ENCODE results near the gene NELL1.
A peak's percentile ranks its signal among the peaks of the same experiment; 100 is the strongest.

NELL1 gene

GRCh38 chr11:20668844-20669819 lies at the start of gene NELL1:
NELL1 (plus strand) TSS chr11:20669586.
- DNase-seq, result no peak

GRCh38 chr11:20620988-20621387 lies 48.4 kb upstream of the NELL1 start:
- DNase-seq, result no peak

- no peak for DNase-seq
Observed at GRCh38 chr11:20621679-20622078, 47.7 kb upstream of the NELL1 start.

GRCh38 chr11:20623252-20623651 lies 46.1 kb upstream of the NELL1 start:
- no peak for DNase-seq

- no peak for DNase-seq
Observed at GRCh38 chr11:20626279-20626678, 43.1 kb upstream of the NELL1 start.

GRCh38 chr11:20627026-20627425 lies 42.4 kb upstream of the NELL1 start:
- DNase-seq, result no peak

GRCh38 chr11:20627701-20628100 lies 41.7 kb upstream of the NELL1 start:
- DNase-seq, result no peak

- no peak for DNase-seq
Observed at GRCh38 chr11:20631519-20632168, 37.7 kb upstream of the NELL1 start.

GRCh38 chr11:20632169-20632532 lies 37.2 kb upstream of the NELL1 start:
- no peak for DNase-seq

GRCh38 chr11:20634044-20634443 lies 35.3 kb upstream of the NELL1 start:
- DNase-seq, result no peak

GRCh38 chr11:20634781-20635180 lies 34.6 kb upstream of the NELL1 start:
- DNase-seq, result no peak

- DNase-seq, result no peak
Observed at GRCh38 chr11:20638074-20638473, 31.3 kb upstream of the NELL1 start.

- DNase-seq, result no peak
Observed at GRCh38 chr11:20639688-20640087, 29.7 kb upstream of the NELL1 start.

- no peak for DNase-seq
Observed at GRCh38 chr11:20640401-20640800, 29.0 kb upstream of the NELL1 start.

- no peak for DNase-seq
Observed at GRCh38 chr11:20644360-20644759, 25.0 kb upstream of the NELL1 start.

GRCh38 chr11:20647976-20648565 lies 21.3 kb upstream of the NELL1 start:
- DNase-seq, result peak; percentile 7 to 31

GRCh38 chr11:20652150-20652806 lies 17.1 kb upstream of the NELL1 start:
- DNase-seq, result no peak

- DNase-seq, result no peak
Observed at GRCh38 chr11:20654038-20654437, 15.3 kb upstream of the NELL1 start.

- DNase-seq, result no peak
Observed at GRCh38 chr11:20656901-20657300, 12.5 kb upstream of the NELL1 start.

GRCh38 chr11:20658135-20658534 lies 11.3 kb upstream of the NELL1 start:
- no peak for DNase-seq

GRCh38 chr11:20661445-20661844 lies 7.9 kb upstream of the NELL1 start:
- no peak for DNase-seq

GRCh38 chr11:20661850-20662249 lies 7.5 kb upstream of the NELL1 start:
- no peak for DNase-seq

GRCh38 chr11:20668131-20668809 lies 1.1 kb upstream of the NELL1 start:
- DNase-seq, result no peak

All from activated CD4-positive, alpha-beta T cell treated with anti-CD3 and anti-CD28 coated beads for 4 hours (primary cell).